Glutamatergic neuron (in vitro differentiated cells): ENCODE data around the gene FZR1. TPM values are rescaled to one million over a fixed set of nuclear protein-coding genes. Genes with fewer than 3 reads are reported as not detected.
"Not testable (repeated sequence)": the region's sequence is repeated elsewhere in the genome, so short reads cannot be mapped to it uniquely, and the experiment has no call there.

Experiments used
- DNase-seq: peaks from one replicate; pipeline ENCODE4 v3.0.0; 2022
- H3K27ac Mint-ChIP-seq: one replicate; pipeline ENCODE4 v1.8.0; 2020; ENCODE audit warnings: mild to moderate bottlenecking, mixed read lengths, inconsistent platforms; ENCODE audit not compliant: unreplicated experiment
- H3K27me3 Mint-ChIP-seq: one replicate; pipeline ENCODE4 v1.8.0; 2020; ENCODE audit warnings: mild to moderate bottlenecking, moderate library complexity, mixed read lengths, inconsistent platforms; ENCODE audit not compliant: unreplicated experiment
- H3K36me3 Mint-ChIP-seq: one replicate; pipeline ENCODE4 v1.8.0; 2020; ENCODE audit warnings: mild to moderate bottlenecking, mixed read lengths, inconsistent platforms; ENCODE audit not compliant: unreplicated experiment
- H3K4me1 Mint-ChIP-seq: one replicate; pipeline ENCODE4 v1.8.0; 2020; ENCODE audit warnings: mild to moderate bottlenecking, low read depth, mixed read lengths, inconsistent platforms; ENCODE audit not compliant: unreplicated experiment
- H3K4me3 Mint-ChIP-seq: one replicate; pipeline ENCODE4 v1.8.0; 2020; ENCODE audit warnings: mild to moderate bottlenecking, mixed read lengths, inconsistent platforms; ENCODE audit not compliant: unreplicated experiment
- H3K9me3 Mint-ChIP-seq: one replicate; pipeline ENCODE4 v1.8.0; 2020; ENCODE audit warnings: mild to moderate bottlenecking, moderate library complexity, mixed read lengths, inconsistent platforms; ENCODE audit not compliant: unreplicated experiment
- CTCF ChIP-seq: fragments of 200-600 bp; sonication (generic); IDR thresholded peaks from one replicate; pipeline ENCODE4 v1.5.0; 2021; ENCODE audit not compliant: partially characterized antibody, unreplicated experiment
- total RNA-seq: library from RNA; stranded (reverse); fragmentation: NEBNext Ultra II Directional; extraction: Animal tissue kit (Norgen Biotek cat#: 25700); gene quantifications from one replicate; pipeline ENCODE4 v1.2.1, GENCODE V29; 2021; ENCODE audit not compliant: unreplicated experiment

The FZR1 gene
- total RNA-seq, 1 donor from 2014 or later, result 51.3 TPM

- H3K27ac Mint-ChIP-seq, result no peak overlapping the region
- H3K9me3 Mint-ChIP-seq, result peaks cover 6% of the 10 kb centered on the region
- TF ChIP-seq CTCF, result no peak
- H3K27me3 Mint-ChIP-seq, result peaks cover 4% of the 10 kb centered on the region
- peaks cover 5% of the 10 kb centered on the region for H3K36me3 Mint-ChIP-seq
- H3K4me1 Mint-ChIP-seq, result peaks cover 9% of the 10 kb centered on the region
- H3K4me3 Mint-ChIP-seq, result no peak overlapping the region
- no peak for DNase-seq
Observed at GRCh38 chr19:3527238-3527910, 21.3 kb downstream of the FZR1 start.

GRCh38 chr19:3528080-3528479, 22.0 kb downstream of the FZR1 start:
- peaks cover 4% of the 10 kb centered on the region for H3K27me3 Mint-ChIP-seq

GRCh38 chr19:3528539-3529211, 22.6 kb downstream of the FZR1 start:
- H3K27me3 Mint-ChIP-seq, result peaks cover 4% of the 10 kb centered on the region
- TF ChIP-seq CTCF, result no peak
- no peak for DNase-seq
- H3K36me3 Mint-ChIP-seq, result peaks cover 5% of the 10 kb centered on the region
- H3K4me1 Mint-ChIP-seq, result peaks cover 9% of the 10 kb centered on the region
- H3K27ac Mint-ChIP-seq, result no peak overlapping the region
- H3K9me3 Mint-ChIP-seq, result peaks cover 6% of the 10 kb centered on the region
- no peak overlapping the region for H3K4me3 Mint-ChIP-seq

More at GRCh38 chr19:3528080-3528479, 22.0 kb downstream of the FZR1 start:
- H3K27ac Mint-ChIP-seq, result no peak overlapping the region
- peaks cover 6% of the 10 kb centered on the region for H3K9me3 Mint-ChIP-seq
- H3K4me3 Mint-ChIP-seq, result no peak overlapping the region
- H3K4me1 Mint-ChIP-seq, result peaks cover 9% of the 10 kb centered on the region
- H3K36me3 Mint-ChIP-seq, result peaks cover 5% of the 10 kb centered on the region
- TF ChIP-seq CTCF, result no peak
- DNase-seq, result no peak

- not testable (repeated sequence) for H3K36me3 Mint-ChIP-seq, H3K27ac Mint-ChIP-seq, H3K27me3 Mint-ChIP-seq, H3K4me1 Mint-ChIP-seq, H3K9me3 Mint-ChIP-seq, H3K4me3 Mint-ChIP-seq
- peak; percentile 60 for DNase-seq
Observed at GRCh38 chr19:3529299-3529698, 23.2 kb downstream of the FZR1 start.

GRCh38 chr19:3530389-3530788, 24.3 kb downstream of the FZR1 start:
- H3K4me1 Mint-ChIP-seq, result peaks cover 6% of the 10 kb centered on the region
- peaks cover 8% of the 10 kb centered on the region for H3K27me3 Mint-ChIP-seq
- peaks cover 9% of the 10 kb centered on the region for H3K9me3 Mint-ChIP-seq
- no peak for TF ChIP-seq CTCF
- no peak overlapping the region for H3K27ac Mint-ChIP-seq
- H3K4me3 Mint-ChIP-seq, result no peak overlapping the region
- peaks cover 9% of the 10 kb centered on the region for H3K36me3 Mint-ChIP-seq
- no peak for DNase-seq
